ENCODE measurements around the gene SNAPC5. TPM values are rescaled to one million over a fixed set of nuclear protein-coding genes. Genes with fewer than 3 reads are reported as not detected.

SNAPC5 gene
- total and polyA plus RNA-seq, 2 of the 13 experiments (the other 11 are each of a cell fraction or from before 2014, with no cell fraction given), result 14.8 to 36.2 TPM

DNA sequence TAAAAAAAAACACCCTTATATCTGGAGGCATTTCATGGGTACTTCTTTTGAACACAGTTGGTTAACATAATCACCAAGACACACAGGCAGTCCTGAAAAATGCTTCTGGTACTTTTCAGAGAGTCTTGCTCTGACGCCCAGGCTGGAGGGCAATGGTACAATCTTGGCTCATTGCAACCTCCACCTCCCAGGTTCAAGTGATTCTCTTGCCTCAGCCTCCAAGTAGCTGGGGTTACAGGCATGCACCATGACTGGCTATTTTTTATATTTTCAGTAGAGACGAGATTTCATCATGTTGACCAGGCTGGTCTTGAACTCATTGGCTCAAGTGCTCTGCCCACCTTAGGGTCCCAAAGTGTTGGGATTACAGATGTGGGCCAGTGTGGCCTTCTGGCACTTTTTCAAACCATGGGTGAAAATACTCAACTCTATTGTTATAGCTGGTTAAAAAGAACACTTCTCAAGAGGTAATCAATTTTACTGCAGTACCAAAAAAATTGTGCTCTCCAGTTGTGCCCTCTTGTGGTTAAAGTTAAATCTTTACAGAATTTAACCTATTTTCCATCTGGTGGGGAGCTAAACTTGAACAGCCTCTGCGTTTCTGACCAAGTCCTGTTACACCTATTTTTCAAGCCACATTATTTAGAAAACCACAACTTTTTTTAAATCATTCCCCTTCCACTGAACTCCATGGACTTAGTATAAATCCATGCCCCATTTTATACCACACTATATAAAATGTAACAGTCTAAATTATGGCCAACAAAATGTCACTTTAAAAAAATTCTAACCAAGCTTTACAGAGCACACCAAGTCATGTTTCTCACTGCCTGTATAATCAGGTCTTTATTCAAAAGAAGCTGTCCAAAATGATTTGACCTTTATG is 1.2 kb upstream of the SNAPC5 start:
- in situ Hi-C loops (cut with HindIII; ENCODE audit: extremely low pct_ligation_motif_present, low pct_unique_long_range_greater_than_20kb), result loop anchor here (25.0 kb wide), 1 partner anchor 111 kb away; the partner anchor contains the start of gene MAP2K1
- peaks cover 13 to 56% of the 10 kb centered on the region in 2 experiments; a peak in 4 of 5 replicates for H3K36me3 ChIP-seq (replicated peaks in 1 of 2; ENCODE audit: control insufficient read depth in 1 of 2, insufficient read depth in 2 of 2, low read length in 2 of 2)
- H4K20me1 ChIP-seq (ENCODE audit: insufficient read depth, low read length), result peaks cover 42% of the 10 kb centered on the region
- no TSS peak for BruUV-seq (replicated peaks)
- no peak overlapping the region for H3K4me3 ChIP-seq (replicated peaks in 1 of 3; ENCODE audit: insufficient read depth in 1 of 3, low read depth in 2 of 3, low read length in 3 of 3)
- no peaks in the 10 kb centered on the region; a peak in 1 of 5 replicates for H3K27me3 ChIP-seq (ENCODE audit: control insufficient read depth in 1 of 2, insufficient read depth in 2 of 2, low read length in 2 of 2)
- POLR2A ChIA-PET, result interaction anchor here (1.3 to 3.2 kb wide), 3 partner anchors 9 to 112 kb away, joined by 3 to 38 read pairs (median 4); partner anchors contain the start of gene MAP2K1
- FAIRE-seq (no peak), DNase-seq (ENCODE audit: low spot score) (peak; percentile 15), ATAC-seq (no peak)
- peaks cover 61% of the 10 kb centered on the region for H3K4me1 ChIP-seq (ENCODE audit: insufficient read depth, low read length)
- H3K27ac ChIP-seq (ENCODE audit: extremely low read length, insufficient read depth, low read length), result peak overlapping the region; percentile 35
- 0 out of 2 replicates have a peak overlapping the region, but pooled peaks have one; percentile 90 for H3K9ac ChIP-seq (ENCODE audit: insufficient read depth, low read depth, low read length)
- CTCF ChIA-PET (ENCODE audit: low intra/inter-chr PET ratio, low total read pairs), result interaction anchor here (1.3 to 3.0 kb wide), 2 partner anchors 112 to 211 kb away, joined by 3 to 17 read pairs; partner anchors contain the start of gene MAP2K1
- intact Hi-C loops (cut with micrococcal nuclease; ENCODE audit: unreplicated experiment), result loop anchor here (5.0 to 10.0 kb wide), 2 partner anchors 126 to 144 kb away; partner anchors contain the start of gene TIPIN
- no peak overlapping the region for H3K4me2 ChIP-seq (ENCODE audit: low read depth, low read length)
- H3K9me3 ChIP-seq (ENCODE audit: low read length), result no peaks in the 10 kb centered on the region
- no peak overlapping the region for H2AFZ ChIP-seq (ENCODE audit: low read length)
- peaks cover 38% of the 10 kb centered on the region for H3K79me2 ChIP-seq (ENCODE audit: insufficient read depth, low read length)
- WGBS (ENCODE audit: low lambda C conversion rate), result 97% methylated on average over 3 of the region's 3 CpGs
- no peak for TF ChIP-seq NR1H2 (CRISPR knock-in tag; IDR thresholded peaks at IDR 0.05; ENCODE audit: borderline replicate concordance, low read depth)
- TF ChIP-seq, protein P1, sequence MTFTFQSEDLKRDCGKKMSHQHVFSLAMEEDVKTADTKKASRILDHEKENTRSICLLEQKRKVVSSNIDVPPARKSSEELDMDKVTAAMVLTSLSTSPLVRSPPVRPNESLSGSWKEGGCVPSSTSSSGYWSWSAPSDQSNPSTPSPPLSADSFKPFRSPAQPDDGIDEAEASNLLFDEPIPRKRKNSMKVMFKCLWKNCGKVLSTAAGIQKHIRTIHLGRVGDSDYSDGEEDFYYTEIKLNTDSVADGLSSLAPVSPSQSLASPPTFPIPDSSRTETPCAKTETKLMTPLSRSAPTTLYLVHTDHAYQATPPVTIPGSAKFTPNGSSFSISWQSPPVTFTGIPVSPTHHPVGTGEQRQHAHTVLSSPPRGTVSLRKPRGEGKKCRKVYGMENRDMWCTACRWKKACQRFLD (CRISPR knock-in tag; IDR thresholded peaks at IDR 0.05; ENCODE audit: borderline replicate concordance), result no peak
- TF ChIP-seq ZNF24 (IDR thresholded peaks at IDR 0.05), result no peak
- TF ChIP-seq THRA (CRISPR knock-in tag; IDR thresholded peaks at IDR 0.05; ENCODE audit: borderline replicate concordance), result no peak
- peak; percentile 14; the same call in 1 of the 2 replicates for TF ChIP-seq POLR2AphosphoS5 (IDR thresholded peaks at IDR 0.05; ENCODE audit: low read depth, low read length)
- TF ChIP-seq, protein P2, sequence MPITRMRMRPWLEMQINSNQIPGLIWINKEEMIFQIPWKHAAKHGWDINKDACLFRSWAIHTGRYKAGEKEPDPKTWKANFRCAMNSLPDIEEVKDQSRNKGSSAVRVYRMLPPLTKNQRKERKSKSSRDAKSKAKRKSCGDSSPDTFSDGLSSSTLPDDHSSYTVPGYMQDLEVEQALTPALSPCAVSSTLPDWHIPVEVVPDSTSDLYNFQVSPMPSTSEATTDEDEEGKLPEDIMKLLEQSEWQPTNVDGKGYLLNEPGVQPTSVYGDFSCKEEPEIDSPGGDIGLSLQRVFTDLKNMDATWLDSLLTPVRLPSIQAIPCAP (CRISPR knock-in tag; IDR thresholded peaks at IDR 0.05; ENCODE audit: low read depth), result no peak
- no peak for TF ChIP-seq ZNF543 (CRISPR knock-in tag; IDR thresholded peaks at IDR 0.05)
- TF ChIP-seq ZNF605 (CRISPR knock-in tag; IDR thresholded peaks at IDR 0.05), result no peak
- peak; percentile 70 for TF ChIP-seq AGO2 (optimal IDR thresholded peaks at IDR 0.05; ENCODE audit: low read depth, low read length)
- no peak for TF ChIP-seq NFATC3 (CRISPR knock-in tag; IDR thresholded peaks at IDR 0.05)
- TF ChIP-seq SOX6 (IDR thresholded peaks at IDR 0.05), result no peak
- TF ChIP-seq SOX6 (CRISPR knock-in tag; IDR thresholded peaks at IDR 0.05), result no peak
- TF ChIP-seq BORCS8-MEF2B (CRISPR knock-in tag; IDR thresholded peaks at IDR 0.05), result no peak
- no peak for TF ChIP-seq ZNF34 (CRISPR knock-in tag; IDR thresholded peaks at IDR 0.05; ENCODE audit: borderline replicate concordance)
- peak; percentile 80 for TF ChIP-seq RBFOX2 (IDR thresholded peaks at IDR 0.05; ENCODE audit: low read depth, low read length)
- no peak for TF ChIP-seq DNMT3B (CRISPR knock-in tag; conservative IDR thresholded peaks at IDR 0.05)
- TF ChIP-seq, protein P3, sequence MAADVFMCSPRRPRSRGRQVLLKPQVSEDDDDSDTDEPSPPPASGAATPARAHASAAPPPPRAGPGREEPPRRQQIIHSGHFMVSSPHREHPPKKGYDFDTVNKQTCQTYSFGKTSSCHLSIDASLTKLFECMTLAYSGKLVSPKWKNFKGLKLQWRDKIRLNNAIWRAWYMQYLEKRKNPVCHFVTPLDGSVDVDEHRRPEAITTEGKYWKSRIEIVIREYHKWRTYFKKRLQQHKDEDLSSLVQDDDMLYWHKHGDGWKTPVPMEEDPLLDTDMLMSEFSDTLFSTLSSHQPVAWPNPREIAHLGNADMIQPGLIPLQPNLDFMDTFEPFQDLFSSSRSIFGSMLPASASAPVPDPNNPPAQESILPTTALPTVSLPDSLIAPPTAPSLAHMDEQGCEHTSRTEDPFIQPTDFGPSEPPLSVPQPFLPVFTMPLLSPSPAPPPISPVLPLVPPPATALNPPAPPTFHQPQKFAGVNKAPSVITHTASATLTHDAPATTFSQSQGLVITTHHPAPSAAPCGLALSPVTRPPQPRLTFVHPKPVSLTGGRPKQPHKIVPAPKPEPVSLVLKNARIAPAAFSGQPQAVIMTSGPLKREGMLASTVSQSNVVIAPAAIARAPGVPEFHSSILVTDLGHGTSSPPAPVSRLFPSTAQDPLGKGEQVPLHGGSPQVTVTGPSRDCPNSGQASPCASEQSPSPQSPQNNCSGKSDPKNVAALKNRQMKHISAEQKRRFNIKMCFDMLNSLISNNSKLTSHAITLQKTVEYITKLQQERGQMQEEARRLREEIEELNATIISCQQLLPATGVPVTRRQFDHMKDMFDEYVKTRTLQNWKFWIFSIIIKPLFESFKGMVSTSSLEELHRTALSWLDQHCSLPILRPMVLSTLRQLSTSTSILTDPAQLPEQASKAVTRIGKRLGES (CRISPR knock-in tag; IDR thresholded peaks at IDR 0.05; ENCODE audit: borderline replicate concordance), result no peak

All from HepG2 (cell line).